Activated naive CD8-positive, alpha-beta T cell treated with anti-CD3 and anti-CD28 coated beads, Interleukin-2, amount 50 U/mL, for 16 hours (primary cell): ENCODE results near the gene C16orf78.
"Not testable (repeated sequence)": the region's sequence is repeated elsewhere in the genome, so short reads cannot be mapped to it uniquely, and the experiment has no call there.

Source experiments
- DNase-seq: peaks from one replicate; pipeline ENCODE4 v3.0.0-alpha.2; 2020; ENCODE audit warnings: low read depth, low spot score

C16orf78 gene

GRCh38 chr16:49349446-49350168, 24.0 kb upstream of the C16orf78 start:
- no peak for DNase-seq

DNA sequence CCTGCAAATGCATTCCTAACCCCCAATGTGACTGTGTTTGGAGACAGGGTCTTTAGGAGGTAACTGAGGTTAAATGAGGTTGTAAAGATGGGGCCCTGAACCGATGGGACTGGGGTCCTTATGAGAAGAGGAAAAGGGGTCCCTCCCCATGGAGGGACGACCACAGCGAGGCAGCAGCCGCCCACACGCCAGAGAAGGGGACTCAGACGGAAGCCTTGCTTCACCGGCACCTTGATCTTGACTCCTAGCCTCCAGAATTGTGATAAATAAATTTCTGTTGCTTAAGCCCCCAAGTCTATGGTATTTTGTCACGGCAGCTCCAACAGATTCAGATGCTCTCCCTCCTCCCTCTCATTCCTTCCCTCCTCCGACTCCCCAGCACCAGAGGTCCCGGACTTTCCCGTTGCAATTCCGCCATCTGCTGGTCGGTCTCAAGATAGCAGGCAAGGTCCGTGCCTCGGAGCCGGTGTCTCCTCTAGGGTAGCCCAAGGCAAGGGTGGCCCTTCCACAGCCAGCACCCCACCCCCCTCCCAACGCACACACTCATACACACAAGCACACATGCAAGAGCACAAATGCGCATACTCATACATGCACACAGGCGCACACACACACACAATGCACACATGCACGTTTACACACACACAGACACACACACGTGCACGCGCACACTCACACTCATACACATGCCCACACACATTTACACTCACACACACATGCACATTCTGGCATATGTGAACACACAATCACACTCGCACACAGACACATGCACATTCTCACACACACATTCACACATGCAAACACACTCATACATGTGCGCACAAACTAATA, 23.1 kb upstream of the C16orf78 start:
- no peak for DNase-seq

- DNase-seq, result no peak
Observed at GRCh38 chr16:49351096-49351487, 22.5 kb upstream of the C16orf78 start.

- DNase-seq, result no peak
Observed at GRCh38 chr16:49352892-49353291, 20.7 kb upstream of the C16orf78 start.

DNA sequence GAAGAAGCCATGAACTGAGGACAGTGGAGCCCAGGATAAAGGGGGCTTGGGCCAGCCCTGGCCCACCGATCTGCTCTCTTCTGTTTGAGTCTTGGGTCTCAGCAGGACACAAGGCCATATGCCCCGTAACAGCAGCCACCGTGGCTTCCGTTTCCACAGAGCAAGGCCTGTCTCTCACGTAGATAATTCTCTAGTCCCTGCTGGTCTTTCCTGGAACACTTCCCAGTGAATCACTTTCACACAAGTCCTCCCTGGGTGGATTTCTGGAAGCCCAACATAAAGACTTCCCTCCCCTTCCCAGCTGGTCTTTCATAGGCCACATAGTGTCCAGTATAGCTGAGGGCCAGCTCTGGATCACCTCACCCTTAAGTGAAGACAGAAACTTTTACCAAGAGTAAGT, 19.9 kb upstream of the C16orf78 start:
- no peak for DNase-seq

DNA sequence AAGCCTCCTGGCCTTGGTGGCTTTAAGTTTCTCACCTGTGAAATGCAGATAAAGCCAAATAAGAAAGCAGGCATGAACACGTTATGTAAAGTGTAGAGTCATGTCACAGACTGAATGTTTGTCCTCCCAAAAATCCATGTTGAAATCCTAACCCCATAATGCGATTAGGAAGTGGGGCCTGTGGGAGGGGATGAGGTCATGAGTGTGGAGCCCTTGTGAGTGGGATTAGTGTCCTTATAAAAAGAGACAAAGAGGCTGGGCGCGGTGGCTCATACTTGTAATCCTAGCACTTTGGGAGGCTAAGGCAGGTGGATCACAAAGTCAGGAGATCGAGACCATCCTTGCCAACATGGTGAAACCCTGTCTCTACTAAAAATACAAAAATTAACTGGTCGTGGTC, 19.5 kb upstream of the C16orf78 start:
- no peak for DNase-seq

DNA sequence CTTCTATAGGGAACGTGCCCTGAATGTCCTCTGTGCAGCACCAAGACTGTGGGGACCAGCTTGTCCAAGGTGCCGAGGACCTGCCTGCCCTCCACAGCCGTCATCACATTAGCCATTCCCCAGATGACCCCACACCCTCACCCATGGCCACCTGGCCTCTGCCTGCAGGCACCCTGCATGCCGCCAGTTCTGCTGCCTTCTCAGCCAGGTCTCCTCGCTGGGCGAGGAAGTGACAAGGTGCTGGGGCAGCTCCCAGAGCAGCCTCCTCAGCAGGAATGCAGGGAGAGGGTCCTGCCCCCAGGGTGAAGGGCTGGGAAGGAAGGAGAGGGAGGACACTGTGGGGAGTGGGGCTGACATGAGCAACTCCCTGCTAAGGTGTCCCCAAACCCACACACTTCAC, 18.6 kb upstream of the C16orf78 start:
- DNase-seq, result no peak

- no peak for DNase-seq
Observed at GRCh38 chr16:49355933-49356665, 17.5 kb upstream of the C16orf78 start.

- DNase-seq, result no peak
Observed at GRCh38 chr16:49356728-49357488, 16.7 kb upstream of the C16orf78 start.

- DNase-seq, result no peak
Observed at GRCh38 chr16:49359591-49359990, 14.0 kb upstream of the C16orf78 start.

DNA sequence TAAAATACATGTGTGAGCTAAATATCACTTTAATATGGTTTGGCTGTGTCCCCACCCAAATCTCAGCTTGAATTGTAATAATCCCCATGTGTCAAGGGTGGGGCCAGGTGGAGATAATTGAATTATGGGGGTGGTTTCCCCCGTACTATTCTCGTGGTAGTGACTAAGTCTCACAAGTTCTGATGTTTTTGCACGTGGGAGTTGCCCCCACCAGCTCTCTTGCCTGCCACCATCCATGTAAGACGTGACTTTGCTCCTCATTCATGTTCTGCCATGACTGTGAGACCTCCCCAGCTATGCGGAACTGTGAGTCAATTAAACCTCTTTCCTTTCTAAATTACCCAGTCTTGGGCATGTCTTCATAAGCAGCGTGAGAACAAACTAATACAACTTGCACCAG, 11.9 kb upstream of the C16orf78 start:
- DNase-seq, result not testable (repeated sequence)

- DNase-seq, result no peak
Observed at GRCh38 chr16:49362230-49362629, 11.4 kb upstream of the C16orf78 start.

GRCh38 chr16:49365711-49366509, 7.7 kb upstream of the C16orf78 start:
- no peak for DNase-seq

DNA sequence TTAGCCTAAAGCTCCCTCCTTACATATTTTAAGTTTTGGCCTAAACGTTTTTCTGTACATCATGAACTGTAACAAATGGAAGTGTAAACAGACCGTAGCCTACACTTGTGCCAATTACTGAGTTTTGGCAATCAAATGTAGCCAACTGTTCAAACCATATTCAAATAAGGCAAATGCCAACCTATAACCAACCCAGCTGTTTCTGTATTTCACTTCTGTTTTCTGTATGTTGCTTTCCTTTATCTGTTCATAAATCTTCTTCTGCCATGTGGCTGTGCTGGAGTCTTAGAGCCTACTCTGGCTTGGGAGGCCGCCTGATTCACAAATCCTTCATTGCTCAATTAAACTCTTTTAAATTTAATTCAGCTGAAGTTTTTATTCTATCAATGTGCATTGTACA, 6.9 kb upstream of the C16orf78 start:
- DNase-seq, result no peak

- no peak for DNase-seq
Observed at GRCh38 chr16:49369651-49370611, 3.7 kb upstream of the C16orf78 start.

DNA sequence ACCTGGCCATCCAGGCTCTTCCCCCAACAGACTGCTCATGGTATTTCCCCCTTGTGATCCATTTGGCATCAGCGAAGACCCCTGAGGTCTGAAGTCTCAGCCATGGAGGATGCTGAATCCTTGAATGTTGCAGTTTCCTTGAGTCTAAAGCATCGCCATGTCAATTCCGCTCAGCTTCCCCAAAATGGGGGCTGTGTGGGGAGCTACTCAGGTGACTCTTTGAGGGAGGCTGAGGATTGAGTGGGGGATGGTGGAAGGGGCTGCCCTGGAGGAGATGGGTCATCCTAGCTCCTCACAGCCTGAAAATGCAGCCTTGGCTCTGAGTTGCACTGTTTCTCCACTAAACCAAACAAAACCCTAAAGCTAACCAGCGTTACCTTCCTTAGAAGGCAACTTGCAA, 2.6 kb downstream of the C16orf78 start:
- DNase-seq, result no peak

GRCh38 chr16:49377196-49377755, 3.7 kb downstream of the C16orf78 start:
- DNase-seq, result no peak

- DNase-seq, result no peak
Observed at GRCh38 chr16:49378238-49378637, 4.6 kb downstream of the C16orf78 start.

DNA sequence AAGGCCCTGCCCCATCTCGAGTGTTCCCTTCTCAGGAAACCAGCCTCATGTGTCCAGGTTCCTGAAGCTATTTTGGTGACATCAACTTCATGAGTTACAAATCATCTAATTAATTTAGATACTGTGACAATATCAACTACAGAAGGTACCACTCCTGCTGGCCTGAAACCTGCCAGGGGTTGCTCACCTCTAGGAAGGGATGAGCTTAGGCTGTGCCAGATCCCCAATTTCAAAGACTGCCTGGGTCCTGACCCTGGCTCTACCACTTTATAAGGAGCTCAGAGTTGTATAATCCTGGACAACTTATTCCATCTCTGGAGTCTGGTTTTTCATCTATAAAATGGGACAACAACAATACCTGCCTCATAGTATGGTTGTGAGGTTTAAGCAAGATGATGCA, 5.2 kb downstream of the C16orf78 start:
- no peak for DNase-seq
